Trophoblast cell (in vitro differentiated cells and primary cell): ENCODE data around the gene ZNF429.

ENCODE experiments used
- DNase-seq, 2 donors: peaks; one replicate each; pipeline ENCODE4 v3.0.0-alpha.2; 2016
- H2AFZ ChIP-seq: 2 replicates; pipeline ENCODE4 v1.6.1; 2013; ENCODE audit warnings: low read length, moderate library complexity, mild to moderate bottlenecking; ENCODE audit not compliant: insufficient read depth, poor library complexity
- H2AK5ac ChIP-seq: 2 replicates; pipeline ENCODE4 v1.6.1; 2013; ENCODE audit warnings: mild to moderate bottlenecking, low read length
- H2BK120ac ChIP-seq: 2 replicates; pipeline ENCODE4 v1.6.1; 2013; ENCODE audit warnings: low read length, mild to moderate bottlenecking, moderate library complexity; ENCODE audit not compliant: insufficient read depth, poor library complexity
- H2BK12ac ChIP-seq: 2 replicates; pipeline ENCODE4 v1.6.1; 2013; ENCODE audit warnings: mild to moderate bottlenecking, low read length, moderate library complexity
- H2BK5ac ChIP-seq: 2 replicates; pipeline ENCODE4 v1.6.1; 2013; ENCODE audit warnings: low read length, low read depth, moderate library complexity, mild to moderate bottlenecking; ENCODE audit not compliant: poor library complexity
- H3K14ac ChIP-seq: 2 replicates; pipeline ENCODE4 v1.6.1; 2013; ENCODE audit warnings: mild to moderate bottlenecking, low read length
- H3K18ac ChIP-seq: 2 replicates; pipeline ENCODE4 v1.6.1; 2013; ENCODE audit warnings: mild to moderate bottlenecking, low read length
- H3K23ac ChIP-seq: 2 replicates; pipeline ENCODE4 v1.6.1; 2013; ENCODE audit warnings: low read length
- H3K27ac ChIP-seq: 2 replicates; pipeline ENCODE4 v1.5.1; 2013; ENCODE audit warnings: low read depth, mild to moderate bottlenecking, inconsistent platforms, low read length, moderate library complexity
- H3K27me3 ChIP-seq: 2 replicates; pipeline ENCODE4 v1.6.1; 2013; ENCODE audit warnings: inconsistent platforms, mild to moderate bottlenecking, low read length, moderate library complexity; ENCODE audit not compliant: insufficient read depth
- H3K36me3 ChIP-seq, 2 experiments: 1 replicate in 1 of 2; 2 replicates in 1 of 2; pipeline ENCODE4 v1.6.1; 2013; ENCODE audit warnings: low read length in 2 of 2, mild to moderate bottlenecking in 2 of 2, moderate library complexity in 1 of 2; ENCODE audit not compliant: insufficient read depth in 2 of 2, control insufficient read depth in 1 of 2
- H3K4ac ChIP-seq: 2 replicates; pipeline ENCODE4 v1.6.1; 2013; ENCODE audit warnings: low read depth, mild to moderate bottlenecking, low read length, moderate library complexity
- H3K4me1 ChIP-seq, 2 experiments: 1 replicate in 1 of 2; 2 replicates in 1 of 2; pipeline ENCODE4 v1.6.1; 2013; ENCODE audit warnings: low read length in 2 of 2, mild to moderate bottlenecking in 2 of 2, moderate library complexity in 1 of 2; ENCODE audit not compliant: insufficient read depth in 2 of 2, control insufficient read depth in 1 of 2
- H3K4me2 ChIP-seq: 2 replicates; pipeline ENCODE4 v1.6.1; 2013; ENCODE audit warnings: inconsistent platforms, mild to moderate bottlenecking, low read length, moderate library complexity
- H3K4me3 ChIP-seq: 2 replicates; pipeline ENCODE4 v1.5.1; 2013; ENCODE audit warnings: mild to moderate bottlenecking, low read depth, low read length, inconsistent platforms
- H3K79me1 ChIP-seq: one replicate; pipeline ENCODE4 v1.6.1; 2013; ENCODE audit warnings: low read length
- H3K79me2 ChIP-seq: 2 replicates; pipeline ENCODE4 v1.6.1; 2013; ENCODE audit warnings: low read length, mild to moderate bottlenecking; ENCODE audit not compliant: control insufficient read depth, insufficient read depth, poor library complexity
- H3K9ac ChIP-seq: 2 replicates; pipeline ENCODE4 v1.6.1; 2013; ENCODE audit warnings: mild to moderate bottlenecking, low read length
- H3K9me3 ChIP-seq: 2 replicates; pipeline ENCODE4 v1.6.1; 2013; ENCODE audit warnings: low read depth, mild to moderate bottlenecking, control low read depth, inconsistent platforms, low read length; ENCODE audit not compliant: insufficient read depth
- H4K12ac ChIP-seq: 2 replicates; pipeline ENCODE4 v1.6.1; 2013; ENCODE audit warnings: low read depth, mild to moderate bottlenecking, low read length, moderate library complexity
- H4K8ac ChIP-seq: 2 replicates; pipeline ENCODE4 v1.6.1; 2013; ENCODE audit warnings: low read depth, mild to moderate bottlenecking, low read length, moderate library complexity
- H4K91ac ChIP-seq: one replicate; pipeline ENCODE4 v1.6.1; 2013; ENCODE audit warnings: low read depth, mild to moderate bottlenecking, low read length, moderate library complexity
- WGBS: extraction: QIAGEN DNeasy Blood & Tissue Kit; methylation state at CpG from one replicate; pipeline ENCODE4 v1.1.7; 2013; ENCODE audit warnings: missing lambda C conversion rate; ENCODE audit not compliant: insufficient read length, insufficient coverage; ENCODE audit errors: extremely low coverage; 5-methylcytosine and 5-hydroxymethylcytosine counted together

The ZNF429 gene

GRCh38 chr19:21593008-21593481, 87.6 kb downstream of the ZNF429 start:
- Histone ChIP-seq H3K27me3 (no peaks in the 10 kb centered on the region), H2AFZ (no peak overlapping the region), H3K36me3 (no peaks in the 10 kb centered on the region), H3K18ac (no peak overlapping the region), H3K23ac (no peak overlapping the region), H3K79me2 (no peaks in the 10 kb centered on the region), H2AK5ac (no peak overlapping the region), H4K8ac (no peak overlapping the region), H3K4me3 (no peak overlapping the region), H3K27ac (no peak overlapping the region), H3K14ac (peak overlapping the region; percentile 10), H2BK120ac (no peak overlapping the region), H4K12ac (no peak overlapping the region), H4K91ac (no peak overlapping the region), H2BK5ac (no peak overlapping the region), H3K4me1 (peaks cover 4% of the 10 kb centered on the region in 2 experiments), H3K4me2 (no peak overlapping the region), H3K4ac (no peak overlapping the region), H3K9me3 (no peaks in the 10 kb centered on the region), H3K9ac (no peak overlapping the region), H3K79me1 (no peaks in the 10 kb centered on the region), H2BK12ac (no peak overlapping the region)
- DNase-seq: no peak
- no CpG with 5 or more reads among the region's 2 CpGs for WGBS

GRCh38 chr19:21593502-21593901, 88.1 kb downstream of the ZNF429 start:
- Histone ChIP-seq H3K9me3 (no peaks in the 10 kb centered on the region), H3K14ac (no peak overlapping the region), H2BK12ac (no peak overlapping the region), H3K4me2 (no peak overlapping the region), H3K79me1 (no peaks in the 10 kb centered on the region), H3K4me3 (no peak overlapping the region), H3K79me2 (no peaks in the 10 kb centered on the region), H2BK120ac (no peak overlapping the region), H3K36me3 (no peaks in the 10 kb centered on the region), H3K23ac (no peak overlapping the region), H3K27ac (no peak overlapping the region), H2AFZ (no peak overlapping the region), H3K4ac (no peak overlapping the region), H4K12ac (no peak overlapping the region), H3K9ac (no peak overlapping the region), H2AK5ac (no peak overlapping the region), H2BK5ac (no peak overlapping the region), H3K18ac (no peak overlapping the region), H3K4me1 (peaks cover 4% of the 10 kb centered on the region in 2 experiments), H4K91ac (no peak overlapping the region), H3K27me3 (no peaks in the 10 kb centered on the region), H4K8ac (no peak overlapping the region)
- WGBS: no CpG with 5 or more reads among the region's 4 CpGs
- DNase-seq: no peak

GRCh38 chr19:21593934-21594820, 88.8 kb downstream of the ZNF429 start:
- Histone ChIP-seq H3K4me1 (peaks cover 4% of the 10 kb centered on the region in 2 experiments), H2BK120ac (no peak overlapping the region), H3K14ac (no peak overlapping the region), H2AFZ (no peak overlapping the region), H3K9ac (no peak overlapping the region), H3K4me3 (no peak overlapping the region), H2BK5ac (no peak overlapping the region), H4K12ac (no peak overlapping the region), H3K36me3 (no peaks in the 10 kb centered on the region), H3K18ac (no peak overlapping the region), H3K79me1 (no peaks in the 10 kb centered on the region), H3K4me2 (no peak overlapping the region), H2AK5ac (no peak overlapping the region), H3K23ac (peak overlapping the region; percentile 17), H3K4ac (no peak overlapping the region), H3K27ac (no peak overlapping the region), H4K8ac (no peak overlapping the region), H2BK12ac (no peak overlapping the region), H3K27me3 (no peaks in the 10 kb centered on the region), H3K9me3 (no peaks in the 10 kb centered on the region), H3K79me2 (no peaks in the 10 kb centered on the region), H4K91ac (no peak overlapping the region)
- WGBS: no CpG with 5 or more reads among the region's 3 CpGs
- DNase-seq: peak in 1 of 2 donors; percentile 17

- Histone ChIP-seq H2AFZ (no peak overlapping the region), H3K18ac (no peak overlapping the region), H3K27ac (no peak overlapping the region), H4K8ac (no peak overlapping the region), H3K79me2 (no peaks in the 10 kb centered on the region), H2BK120ac (no peak overlapping the region), H3K4ac (no peak overlapping the region), H2BK5ac (no peak overlapping the region), H3K9me3 (no peaks in the 10 kb centered on the region), H3K4me3 (no peak overlapping the region), H4K91ac (no peak overlapping the region), H2BK12ac (no peak overlapping the region), H3K36me3 (no peaks in the 10 kb centered on the region), H3K27me3 (no peaks in the 10 kb centered on the region), H2AK5ac (no peak overlapping the region), H4K12ac (no peak overlapping the region), H3K14ac (no peak overlapping the region), H3K9ac (no peak overlapping the region), H3K23ac (no peak overlapping the region), H3K4me2 (no peak overlapping the region), H3K4me1 (peaks cover 4% of the 10 kb centered on the region in 2 experiments), H3K79me1 (no peaks in the 10 kb centered on the region)
- DNase-seq: peak; percentile 47 to 74
- no CpG with 5 or more reads among the region's 4 CpGs for WGBS
Measured at GRCh38 chr19:21595185-21595584, 89.8 kb downstream of the ZNF429 start.
